T47D (cell line): ENCODE data around the gene DECR2.
A peak's percentile ranks its signal among the peaks of the same experiment; 100 is the strongest.

Experiments
- DNase-seq, 2 experiments: peaks; one replicate each; pipeline versions ENCODE4 v3.0.0 to v3.0.0-alpha.2; 2011 to 2012; ENCODE audit warnings: low read depth in 1 of 2, low spot score in 1 of 2
- JUND ChIP-seq: IDR thresholded peaks from 2 replicates; pipeline ENCODE4 v1.6.1; 2012; ENCODE audit warnings: low read depth
- in situ Hi-C: cut with HindIII; loops from 2 replicates; pipeline ENCODE4 v1.10.0; 2016; ENCODE audit warnings: low sequenced_read_pairs, low pct_unique_long_range_greater_than_20kb

DECR2 gene

DNA sequence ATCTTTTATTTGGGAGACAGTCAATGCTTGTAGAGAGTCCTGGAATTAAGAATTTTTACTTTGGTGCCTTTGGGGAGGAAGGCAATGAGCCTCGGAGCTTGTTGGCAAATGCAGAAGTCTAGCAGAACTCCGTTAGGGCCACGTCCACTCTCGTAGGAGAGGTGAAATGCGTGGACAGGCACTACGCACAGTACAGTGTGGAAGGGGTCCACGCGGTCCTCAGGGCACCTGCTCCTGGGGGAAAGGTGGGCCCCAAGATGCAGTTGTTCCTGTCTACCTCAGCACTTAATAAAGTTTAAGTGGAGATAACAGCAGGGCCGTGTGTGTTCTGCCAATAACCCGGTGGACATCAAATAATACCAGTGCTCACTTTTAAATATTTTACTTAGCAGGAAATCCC lies 25.6 kb downstream of the DECR2 start:
- no peak for TF ChIP-seq JUND

DNA sequence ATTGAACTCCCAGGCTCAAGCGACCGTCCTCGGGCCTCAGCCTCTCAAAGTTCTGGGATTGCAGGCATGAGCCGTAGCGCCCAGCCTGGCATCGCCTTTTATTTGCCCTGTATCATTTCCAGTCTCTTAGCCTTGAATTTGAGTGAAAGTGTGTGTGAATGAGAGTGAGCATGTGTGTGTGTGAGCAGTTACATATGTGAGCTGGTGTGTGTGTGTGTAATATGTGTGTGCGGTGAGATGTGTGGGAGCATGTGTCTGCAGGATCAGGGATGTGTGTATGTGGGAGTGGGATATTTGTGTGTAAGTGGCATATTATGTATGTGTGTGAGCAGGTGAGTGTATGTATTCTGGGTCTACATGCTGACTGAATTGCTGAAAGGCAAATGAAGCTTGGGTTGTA lies 29.2 kb downstream of the DECR2 start:
- no peak for DNase-seq
- TF ChIP-seq JUND = no peak
- in situ Hi-C loops = no loop called here

More for the DNA sequence above, 25.6 kb downstream of the DECR2 start:
- in situ Hi-C loops = no loop called here
- no peak for DNase-seq

DNA sequence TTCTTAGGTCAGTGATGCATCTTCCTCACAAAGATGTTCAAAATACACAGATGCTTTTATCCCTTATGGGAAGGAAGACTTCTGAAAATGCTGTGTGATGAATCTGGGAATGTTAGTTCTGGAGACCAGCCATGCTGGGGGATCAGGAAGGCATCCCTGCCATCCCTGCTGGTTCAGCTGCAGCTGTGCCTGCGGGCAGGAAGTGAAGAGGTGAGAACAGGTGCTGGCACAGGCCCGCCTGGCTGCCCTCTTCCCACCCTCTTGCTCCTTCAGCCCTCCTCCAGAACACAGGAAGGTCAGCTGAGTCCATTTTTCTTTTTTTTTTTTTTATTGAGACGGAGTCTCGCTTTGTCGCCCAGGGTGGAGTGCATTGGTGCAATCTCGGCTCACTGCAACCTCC lies 38.9 kb downstream of the DECR2 start:
- no peak for DNase-seq
- in situ Hi-C loops = no loop called here
- no peak for TF ChIP-seq JUND

DNA sequence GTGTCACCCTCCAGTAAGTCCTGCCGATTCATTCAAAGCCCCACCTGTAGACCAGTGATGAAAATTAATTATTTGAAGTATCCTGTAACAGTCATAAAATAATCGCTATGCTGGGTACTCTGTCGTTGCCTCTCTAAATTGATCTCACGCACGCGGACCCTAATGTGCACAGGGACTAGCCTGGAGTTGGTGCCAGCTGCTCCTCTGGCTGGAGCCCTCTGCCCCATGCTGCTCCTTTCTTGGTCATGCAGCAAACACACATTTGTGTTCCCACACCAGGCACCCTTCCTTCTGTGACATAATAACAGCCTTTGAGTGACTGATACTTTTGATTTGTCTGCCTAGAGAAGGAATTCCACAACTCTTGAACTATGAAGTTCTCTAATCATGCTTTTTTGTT lies 39.8 kb downstream of the DECR2 start:
- in situ Hi-C loops = no loop called here
- no peak for TF ChIP-seq JUND
- DNase-seq = no peak

DNA sequence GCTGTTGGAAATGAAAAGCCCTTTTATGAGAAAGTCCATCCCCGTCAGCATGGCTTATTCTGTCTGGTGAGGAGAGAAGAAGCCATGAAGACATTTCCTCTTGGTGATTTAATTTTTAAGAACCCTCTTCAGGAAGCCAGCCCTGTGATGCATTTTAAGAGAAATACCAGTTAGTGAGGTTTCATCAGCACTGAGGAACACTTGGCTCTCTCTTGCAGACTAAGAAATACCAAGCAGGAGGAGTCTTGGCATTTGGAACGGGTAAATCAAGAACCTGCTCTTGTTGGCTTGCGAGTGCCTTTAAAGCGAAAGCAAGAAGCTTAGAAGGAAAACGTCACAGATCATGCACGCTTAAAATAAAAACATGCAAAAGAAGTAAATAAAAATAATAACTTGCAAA lies 41.3 kb downstream of the DECR2 start:
- DNase-seq = peak; percentile 74 to 86
- no peak for TF ChIP-seq JUND
- in situ Hi-C loops = no loop called here

DNA sequence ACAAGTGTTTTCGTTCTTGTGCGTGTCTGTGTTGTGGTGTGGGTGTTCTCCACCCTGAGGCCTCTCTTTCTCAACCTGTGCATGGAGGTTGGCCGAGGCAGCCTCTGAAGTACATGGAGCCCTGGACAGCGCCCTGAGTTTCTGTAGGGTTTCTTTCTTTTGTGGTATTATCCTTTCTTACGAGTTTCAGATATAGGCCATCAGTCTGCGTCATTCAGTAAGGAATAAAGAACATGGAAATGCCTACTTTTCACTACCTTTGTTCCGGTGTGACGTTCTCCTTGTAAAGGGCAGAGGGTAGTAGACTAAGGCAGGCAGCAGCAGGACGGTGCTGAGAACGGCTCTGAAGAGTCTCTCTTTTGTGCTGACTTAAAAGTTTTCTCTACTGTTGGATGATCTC lies 42.3 kb downstream of the DECR2 start:
- DNase-seq = no peak
- no peak for TF ChIP-seq JUND
- in situ Hi-C loops = no loop called here

DNA sequence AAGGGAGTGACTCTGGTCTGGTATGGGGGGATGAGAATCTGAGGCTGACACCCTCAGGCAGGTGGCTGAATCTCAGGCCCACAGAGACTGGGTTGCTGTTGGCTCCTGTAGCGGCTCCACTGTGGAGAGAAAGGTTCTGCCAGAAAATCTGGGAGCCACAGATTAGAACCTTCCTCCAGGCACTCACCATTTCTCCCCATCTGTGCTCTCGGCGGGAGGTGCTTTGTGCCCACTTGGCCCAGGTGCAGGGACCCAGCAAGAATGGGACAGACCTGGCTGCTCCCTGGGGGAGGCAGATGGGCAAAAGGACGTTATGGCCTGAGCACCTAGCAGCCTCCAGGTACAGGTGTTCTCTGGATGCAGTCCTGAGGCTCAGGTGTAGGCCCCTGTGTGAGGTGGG lies 43.9 kb downstream of the DECR2 start:
- no peak for DNase-seq
- no peak for TF ChIP-seq JUND
- in situ Hi-C loops = no loop called here

DNA sequence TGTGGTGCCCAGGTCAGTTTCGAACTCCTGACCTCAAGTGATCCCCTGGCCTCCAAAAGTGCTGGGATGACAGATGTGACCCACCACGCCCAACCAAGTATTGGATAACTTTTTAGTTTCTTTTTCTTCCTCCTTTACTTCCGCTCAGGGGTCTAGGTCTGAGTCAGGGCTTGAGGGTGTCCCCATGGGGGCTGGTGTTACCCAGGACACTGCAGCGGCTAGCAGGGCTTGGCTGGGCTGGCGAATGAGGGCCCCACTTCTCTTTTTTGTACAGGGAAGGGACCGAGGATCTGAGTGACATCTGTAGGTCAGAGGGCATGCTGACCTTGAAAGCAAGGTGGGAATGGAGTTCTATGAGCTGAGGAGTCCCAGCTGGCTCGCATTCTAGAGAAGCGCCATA lies 48.7 kb downstream of the DECR2 start:
- DNase-seq = no peak
- no peak for TF ChIP-seq JUND
- in situ Hi-C loops = no loop called here

DNA sequence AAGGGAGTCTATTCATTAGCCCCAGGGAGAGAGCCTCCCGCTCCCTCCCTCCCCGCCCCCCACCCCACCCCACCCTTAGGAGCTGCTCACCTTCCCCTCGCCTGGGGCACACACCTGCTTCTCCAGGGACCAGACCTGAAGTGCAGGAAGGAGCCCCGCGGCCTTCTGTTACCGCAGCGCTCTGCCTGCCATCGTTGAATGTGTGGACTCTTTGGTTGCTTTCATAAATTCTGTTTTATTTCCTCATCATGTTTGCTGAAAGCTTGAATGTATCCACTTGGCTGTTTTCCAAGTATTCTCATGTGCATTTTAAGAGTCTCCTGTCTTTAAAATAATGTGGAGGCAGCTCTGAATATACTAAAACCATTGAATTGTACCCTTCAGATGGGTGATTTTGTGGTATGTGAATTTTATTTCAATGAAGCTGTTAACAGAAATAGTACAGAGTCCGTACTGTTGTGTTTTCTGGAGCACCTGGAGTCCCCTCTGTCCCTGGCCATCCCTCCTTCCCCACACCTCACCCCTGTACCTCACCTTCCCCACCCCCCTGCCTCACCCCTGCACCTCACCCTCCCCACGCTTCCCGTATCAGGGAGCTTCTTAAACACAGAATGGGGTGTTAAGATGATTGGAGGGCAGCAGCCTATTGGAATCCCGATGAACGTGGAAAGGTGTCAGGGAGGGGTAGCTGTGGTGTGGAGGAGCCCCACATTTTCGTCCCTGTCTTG lies 49.3 kb downstream of the DECR2 start:
- no peak for TF ChIP-seq JUND
- in situ Hi-C loops = no loop called here
- peak in 1 of 2 experiments; percentile 60 for DNase-seq

DNA sequence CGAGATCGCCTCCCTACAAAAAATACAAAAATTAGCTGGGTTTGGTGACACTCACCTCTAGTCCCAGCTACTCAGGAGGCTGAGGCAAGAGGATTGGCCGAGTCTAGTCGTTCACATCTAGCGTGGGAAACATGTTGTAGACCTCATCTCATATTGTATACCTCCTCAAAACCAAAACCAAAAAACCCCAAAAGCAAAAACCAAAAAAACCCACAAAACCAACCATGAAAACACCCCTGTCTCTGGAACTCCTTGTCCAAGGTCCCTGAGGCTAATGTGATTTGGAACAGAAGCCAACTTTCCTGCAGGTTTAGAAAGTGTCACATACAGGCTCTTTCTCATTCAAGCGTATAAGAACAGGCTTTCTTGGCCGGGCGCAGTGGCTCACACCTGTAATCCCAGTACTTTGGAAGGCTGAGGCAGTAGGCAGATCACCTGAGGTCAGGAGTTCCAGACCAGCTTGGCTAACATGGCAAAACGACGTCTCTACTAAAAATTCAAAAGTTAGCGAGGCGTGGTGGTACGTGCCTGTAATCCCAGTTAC lies 52.8 kb downstream of the DECR2 start:
- no peak for TF ChIP-seq JUND
- in situ Hi-C loops = no loop called here
- DNase-seq = no peak

DNA sequence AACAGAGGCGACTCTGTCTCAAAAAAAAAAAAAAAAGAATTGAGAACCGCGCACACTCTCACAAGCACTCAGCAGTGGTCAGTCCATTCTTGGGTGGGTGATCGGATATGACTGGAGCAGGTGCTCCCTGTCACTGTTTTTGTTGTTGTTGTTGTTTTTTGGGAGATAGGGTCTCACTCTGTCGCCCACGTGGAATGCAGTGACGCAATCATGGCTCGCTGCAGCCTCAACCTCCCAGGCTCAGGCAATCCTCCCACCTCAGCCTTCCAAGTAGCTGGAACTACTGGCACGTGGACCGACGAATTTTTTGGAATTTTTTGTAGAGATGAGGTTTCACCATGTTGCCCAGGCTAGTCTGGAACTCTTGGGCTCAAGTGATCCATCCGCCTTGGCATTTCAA lies 53.8 kb downstream of the DECR2 start:
- TF ChIP-seq JUND = no peak

DNA sequence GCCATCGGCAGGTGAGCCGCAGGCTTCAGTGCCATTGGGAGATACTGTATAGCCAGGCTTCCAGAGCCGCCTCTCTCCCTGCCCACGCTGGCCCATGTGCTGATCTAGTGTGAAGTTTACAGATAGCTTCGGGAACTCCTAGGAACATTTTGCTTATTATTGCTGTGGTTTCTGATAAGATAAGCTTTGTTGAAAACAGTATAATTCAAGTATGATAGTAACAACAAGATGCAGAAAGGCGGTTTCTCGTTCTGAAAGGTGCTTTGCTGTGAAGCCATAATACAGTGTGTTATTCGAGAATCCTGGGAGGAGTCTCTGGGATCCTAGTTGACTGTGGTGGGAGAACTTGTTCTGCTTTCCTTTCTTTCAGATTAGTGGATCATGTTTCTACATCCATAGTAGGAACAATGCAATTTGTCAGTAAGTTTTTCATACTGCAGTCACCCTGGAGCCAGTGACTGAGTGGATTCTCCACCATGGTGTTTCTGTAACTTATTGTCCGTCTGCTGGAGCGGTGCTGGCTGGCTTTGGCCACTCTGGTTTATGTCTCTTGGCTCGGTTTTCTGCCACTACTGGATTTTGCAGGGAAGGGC lies 55.3 kb downstream of the DECR2 start:
- TF ChIP-seq JUND = no peak
- DNase-seq = peak in 1 of 2 experiments; percentile 53
- in situ Hi-C loops = no loop called here

More for the DNA sequence above, 53.8 kb downstream of the DECR2 start:
- no peak for DNase-seq
- in situ Hi-C loops = no loop called here

DNA sequence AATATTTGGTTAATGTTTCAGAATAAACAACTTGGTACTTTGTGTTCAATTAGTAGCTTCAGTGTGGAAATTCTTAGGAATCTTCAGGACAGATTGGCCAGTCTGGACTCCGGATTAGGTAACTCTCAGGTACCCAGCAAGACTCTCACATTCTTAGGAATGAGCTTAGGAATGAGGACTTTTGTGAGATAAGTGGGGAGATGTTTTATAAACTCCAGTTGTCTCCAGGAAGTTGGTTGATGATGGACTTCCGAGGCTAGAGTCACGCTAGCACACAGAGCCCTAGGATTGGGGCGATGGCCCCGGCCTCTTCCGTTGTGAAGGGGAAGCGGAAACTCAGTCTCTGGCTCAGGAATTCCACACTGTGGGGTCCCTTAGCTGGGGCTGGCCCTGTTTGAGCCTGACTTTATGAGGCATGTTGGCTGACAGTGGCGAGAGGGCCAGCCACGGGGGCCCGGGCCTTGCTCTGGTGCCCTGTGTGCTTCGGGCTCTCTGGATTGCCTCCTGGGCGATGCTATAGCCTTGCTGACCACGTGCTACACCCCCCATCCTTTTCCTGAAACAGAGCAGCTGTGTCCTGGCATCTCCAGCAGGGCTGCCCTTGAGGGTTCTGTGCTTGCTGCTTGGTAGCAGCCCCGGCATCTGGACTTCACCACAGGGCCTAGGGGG lies 56.2 kb downstream of the DECR2 start:
- in situ Hi-C loops = no loop called here
- no peak for TF ChIP-seq JUND
- DNase-seq = peak in 1 of 2 experiments; percentile 41
